ENCODE data around the gene KRTAP10-12.
"Not testable (repeated sequence)": the region's sequence is repeated elsewhere in the genome, so short reads cannot be mapped to it uniquely, and the experiment has no call there.

The KRTAP10-12 gene, protein sequence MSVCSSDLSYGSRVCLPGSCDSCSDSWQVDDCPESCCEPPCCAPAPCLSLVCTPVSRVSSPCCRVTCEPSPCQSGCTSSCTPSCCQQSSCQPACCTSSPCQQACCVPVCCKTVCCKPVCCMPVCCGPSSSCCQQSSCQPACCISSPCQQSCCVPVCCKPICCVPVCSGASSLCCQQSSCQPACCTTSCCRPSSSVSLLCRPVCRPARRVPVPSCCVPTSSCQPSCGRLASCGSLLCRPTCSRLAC

DNA sequence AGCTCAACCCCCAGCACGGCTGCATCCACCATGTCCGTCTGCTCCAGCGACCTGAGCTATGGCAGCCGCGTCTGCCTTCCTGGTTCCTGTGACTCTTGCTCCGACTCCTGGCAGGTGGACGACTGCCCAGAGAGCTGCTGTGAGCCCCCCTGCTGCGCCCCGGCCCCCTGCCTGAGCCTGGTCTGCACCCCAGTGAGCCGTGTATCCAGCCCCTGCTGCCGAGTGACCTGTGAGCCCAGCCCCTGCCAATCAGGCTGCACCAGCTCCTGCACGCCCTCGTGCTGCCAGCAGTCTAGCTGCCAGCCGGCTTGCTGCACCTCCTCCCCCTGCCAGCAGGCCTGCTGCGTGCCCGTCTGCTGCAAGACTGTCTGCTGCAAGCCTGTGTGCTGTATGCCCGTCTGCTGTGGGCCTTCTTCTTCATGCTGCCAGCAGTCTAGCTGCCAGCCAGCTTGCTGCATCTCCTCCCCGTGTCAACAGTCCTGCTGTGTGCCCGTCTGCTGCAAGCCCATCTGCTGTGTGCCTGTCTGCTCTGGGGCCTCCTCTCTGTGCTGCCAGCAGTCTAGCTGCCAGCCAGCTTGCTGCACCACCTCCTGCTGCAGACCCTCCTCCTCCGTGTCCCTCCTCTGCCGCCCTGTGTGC, at the start of gene KRTAP10-12:
TSS of gene KRTAP10-12 (plus strand) at position 1 of the 639 bp plus-strand sequence. CDS start at position 31, 30 bp downstream.
- not testable (repeated sequence) for DNase-seq

DNA sequence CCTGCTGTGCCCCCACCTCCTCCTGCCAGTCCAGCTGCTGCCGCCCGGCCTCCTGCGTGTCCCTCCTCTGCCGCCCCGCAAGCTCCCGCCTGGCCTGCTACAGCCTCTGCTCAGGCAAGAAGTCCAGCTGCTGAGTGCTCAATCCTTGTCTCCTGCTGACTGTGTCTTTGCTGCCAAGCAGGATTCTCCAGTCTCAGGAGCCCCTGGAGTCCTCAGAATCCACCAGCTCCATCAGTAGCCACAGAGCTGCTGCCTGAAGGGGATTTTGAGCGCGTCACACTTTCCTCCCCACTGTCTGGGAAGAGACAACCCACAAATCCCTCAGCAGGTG, 49.8 kb upstream of the KRTAP10-12 start:
- no peak for DNase-seq

DNA sequence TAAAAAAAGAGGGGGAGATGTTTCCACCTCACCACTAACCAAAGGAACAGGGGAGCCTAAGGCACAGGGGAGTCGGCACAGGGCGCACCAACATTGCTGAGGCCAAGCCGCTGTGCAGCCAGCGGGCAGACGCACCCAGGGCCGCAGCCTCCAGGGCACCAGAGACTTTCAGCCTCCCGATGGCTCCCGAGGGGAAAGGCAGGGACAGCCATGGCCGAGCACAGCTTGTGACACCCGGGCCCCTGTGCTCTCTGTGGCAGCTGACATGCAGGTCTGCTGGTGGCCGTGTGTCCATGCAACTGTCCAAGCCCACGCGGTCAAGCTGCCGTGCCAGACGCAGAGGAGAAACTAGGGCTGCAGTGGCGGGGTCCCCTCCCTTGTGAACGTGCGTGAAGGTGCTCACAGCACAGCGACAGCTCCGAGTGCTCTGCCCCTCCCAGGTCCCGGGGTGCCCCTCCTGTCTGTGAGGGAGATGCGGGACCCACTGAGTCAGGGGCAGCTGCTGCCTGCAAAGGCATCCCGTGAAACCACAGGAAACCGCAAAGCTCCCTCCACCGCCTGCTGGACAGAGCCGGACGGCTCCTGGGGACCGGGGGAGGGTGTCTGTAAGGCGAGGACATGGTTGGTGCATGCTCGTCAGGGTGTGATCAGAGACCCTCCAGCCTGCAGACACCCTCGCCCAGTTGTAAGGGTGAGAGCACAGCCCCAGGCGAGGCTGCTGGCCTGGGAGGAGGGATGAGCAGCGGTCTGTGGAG, 48.2 kb upstream of the KRTAP10-12 start:
- DNase-seq = no peak

DNA sequence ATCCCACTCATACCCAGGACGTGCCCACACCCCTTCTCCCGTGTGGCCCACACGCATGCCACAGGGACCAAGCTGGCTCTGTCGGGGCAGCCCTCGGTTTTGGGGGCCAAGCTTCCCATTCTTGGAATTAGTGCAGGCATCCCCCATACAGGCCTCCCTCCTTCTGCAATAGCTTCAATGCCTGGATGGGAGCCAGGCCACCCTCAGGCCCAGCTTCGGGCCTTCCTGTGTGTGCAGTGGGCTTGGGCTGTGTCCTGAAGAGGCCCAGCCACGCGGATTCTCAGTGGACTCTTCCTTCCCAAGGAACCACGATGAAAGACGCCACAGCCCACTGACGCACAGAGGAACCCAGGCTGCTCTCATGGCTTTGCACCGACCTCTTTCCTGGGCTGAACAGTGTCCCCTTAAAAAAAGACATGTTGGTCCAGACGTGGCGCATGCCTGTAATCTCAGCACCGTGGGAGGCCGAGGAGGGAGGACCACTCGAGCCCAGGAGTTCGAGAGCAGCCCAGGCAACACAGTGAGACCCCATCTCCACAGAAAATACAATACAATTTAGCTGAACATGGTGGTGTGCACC, 47.4 kb upstream of the KRTAP10-12 start:
- DNase-seq = no peak

DNA sequence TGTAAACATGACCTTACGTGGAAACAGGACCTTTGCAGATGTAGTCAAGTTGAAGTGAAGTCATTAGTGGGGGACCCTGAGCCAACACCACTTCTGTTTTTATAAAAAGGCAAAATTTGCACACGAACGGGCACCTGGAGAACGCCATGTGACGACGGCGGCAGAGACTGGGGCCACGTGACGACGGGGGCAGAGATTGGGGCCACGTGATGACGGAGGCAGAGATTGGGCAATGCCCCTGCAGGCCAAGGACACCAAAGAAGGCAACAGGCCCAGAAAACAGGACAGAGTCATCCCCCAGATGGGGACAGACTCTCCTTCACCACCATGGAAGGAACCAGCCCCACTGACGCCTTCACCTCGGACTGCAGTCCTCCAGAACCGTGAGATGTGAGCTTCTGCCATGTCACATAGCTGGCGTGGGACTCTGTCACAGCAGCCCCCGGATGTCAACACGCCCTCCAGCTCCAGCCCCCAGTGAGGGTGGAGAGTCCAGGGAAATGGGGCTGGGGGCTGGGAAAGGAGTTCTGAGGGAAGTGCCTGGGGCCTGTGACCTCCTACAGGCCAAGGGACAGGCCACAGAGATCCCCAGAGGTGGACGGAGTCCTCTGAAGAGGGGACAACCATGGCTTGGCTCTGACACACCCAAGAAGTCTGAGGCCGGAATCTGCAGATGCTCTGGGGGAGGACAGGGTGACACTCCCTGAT, 46.6 kb upstream of the KRTAP10-12 start:
- DNase-seq = no peak

DNA sequence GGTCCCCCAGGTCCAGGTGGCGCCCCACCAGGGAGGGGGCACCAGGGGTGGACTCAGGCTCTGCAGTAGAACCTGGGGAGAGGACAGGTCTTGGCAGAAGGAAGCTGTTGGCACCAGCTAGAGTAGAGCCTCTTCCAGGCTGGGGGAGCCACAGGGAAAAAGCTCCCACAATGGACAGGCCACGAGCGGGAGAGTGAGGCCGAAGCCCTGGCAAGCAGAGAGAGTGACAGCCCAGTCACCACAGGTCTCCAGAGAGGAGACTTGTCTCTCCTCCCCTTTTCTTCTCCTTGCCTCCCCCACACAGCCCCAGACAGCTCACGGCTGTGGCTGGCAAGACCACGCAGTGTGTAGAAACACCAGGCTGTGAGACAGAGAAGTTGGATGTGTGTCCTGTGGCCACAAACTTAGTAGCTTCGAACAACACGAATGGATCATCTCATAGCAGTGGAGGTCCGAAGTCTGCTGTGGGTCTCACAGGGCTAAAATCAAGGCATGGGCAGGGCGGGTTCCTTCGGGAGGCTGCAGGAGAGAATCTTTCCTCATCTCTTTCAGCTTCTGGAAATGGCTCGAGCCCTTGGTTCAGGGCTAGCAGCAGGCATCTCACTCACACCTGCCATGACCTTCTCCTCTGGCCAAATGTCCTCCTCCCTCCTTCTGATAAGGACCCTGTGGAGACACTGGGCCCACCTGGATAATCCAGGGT, 45.8 kb upstream of the KRTAP10-12 start:
- no peak for DNase-seq

DNA sequence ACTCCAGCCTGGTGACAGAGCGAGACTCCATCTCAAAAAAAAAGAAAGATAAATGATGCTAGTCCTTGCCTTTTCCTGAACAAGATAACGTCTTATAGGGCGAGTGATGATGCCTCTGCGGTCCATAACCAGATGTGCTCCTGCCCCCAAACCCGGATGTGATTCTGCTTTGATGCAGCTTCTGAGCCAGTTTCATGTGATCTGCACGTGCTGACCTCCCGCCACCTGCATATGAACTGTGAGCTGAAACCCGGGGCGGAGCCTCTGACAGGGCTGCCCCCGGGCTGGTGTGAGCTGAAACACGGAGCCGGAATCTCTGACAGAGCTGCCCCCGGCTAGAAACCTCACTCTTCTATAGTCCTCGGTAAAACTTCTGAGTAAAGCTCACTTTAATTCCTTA, 43.8 kb upstream of the KRTAP10-12 start:
- no peak for DNase-seq

DNA sequence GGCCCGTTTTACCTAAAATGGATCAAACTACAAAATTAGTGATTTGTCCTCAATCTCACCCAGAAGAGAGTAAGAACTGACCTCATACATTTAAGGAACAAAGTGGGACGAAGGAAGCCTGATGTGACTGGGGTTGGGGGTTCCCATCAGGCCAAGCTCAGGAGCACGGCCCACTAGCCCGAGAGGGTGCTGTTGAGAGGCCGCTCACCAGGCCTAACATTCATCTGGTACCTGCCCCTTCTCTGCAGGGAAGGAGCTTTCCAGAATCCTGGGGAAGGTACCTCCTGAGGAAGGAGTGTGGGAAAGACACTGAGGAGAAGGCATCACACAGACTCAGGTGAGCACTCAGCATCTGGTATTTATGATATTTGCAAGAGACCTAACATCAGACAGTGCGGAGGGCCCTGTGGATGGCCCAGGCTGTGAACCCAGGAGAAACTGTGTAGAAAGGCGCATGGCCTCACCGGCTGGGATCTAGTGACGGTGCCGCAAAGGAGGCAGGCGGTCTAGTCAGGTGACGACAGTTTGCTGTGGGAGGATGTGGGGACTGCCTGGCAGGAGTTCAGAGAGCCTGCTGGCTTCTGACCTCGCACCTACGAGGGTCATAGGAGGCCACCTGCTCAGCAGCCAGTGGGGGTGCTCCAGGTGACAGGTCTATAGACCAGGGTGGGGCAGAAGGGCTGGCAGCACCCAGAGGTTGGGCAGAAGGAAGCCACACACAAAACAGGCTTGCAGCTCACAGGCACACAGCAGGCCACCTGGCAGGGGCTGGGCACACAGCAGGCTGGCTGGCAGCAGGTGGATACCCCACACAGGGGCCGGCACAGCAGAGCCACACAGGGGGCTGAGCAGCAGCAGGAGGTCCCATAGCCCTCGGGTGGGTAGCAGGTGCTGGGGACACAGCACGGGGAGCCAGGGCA, 43.1 kb upstream of the KRTAP10-12 start:
- no peak for DNase-seq

DNA sequence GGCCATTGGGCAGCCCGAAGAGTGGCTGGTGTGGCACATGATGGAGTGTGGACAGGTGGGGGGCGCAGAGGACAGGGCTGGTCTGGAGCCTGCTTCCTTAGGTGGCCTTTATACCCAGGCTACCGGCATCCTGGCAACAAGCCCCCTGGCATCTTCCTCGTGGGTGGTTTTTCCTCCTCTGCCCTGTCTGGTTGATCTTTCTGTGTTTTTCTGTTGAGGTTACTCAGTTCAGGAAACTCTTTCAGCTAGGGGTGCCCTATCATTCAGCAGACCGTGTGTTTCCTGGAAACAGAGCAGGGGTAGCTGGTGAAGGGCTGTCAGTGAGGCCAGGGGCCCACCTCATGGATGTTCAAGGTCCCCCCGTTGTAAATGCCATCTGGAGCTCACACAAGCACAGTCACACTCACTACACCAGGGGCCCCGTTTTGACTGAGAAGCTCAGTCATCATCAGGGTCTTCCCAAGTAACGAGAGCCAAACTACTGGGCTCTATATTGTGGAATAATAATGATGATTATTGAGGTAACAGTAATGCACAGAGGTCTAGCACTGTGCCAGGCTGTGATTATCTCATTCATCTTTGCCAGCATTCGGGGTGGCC, 42.3 kb upstream of the KRTAP10-12 start, which contains the start of gene KRTAP12-4:
TSS of gene KRTAP12-4 (minus strand) at position 84 of the 600 bp plus-strand sequence. CDS start at position 39, 45 bp downstream.
- no peak for DNase-seq

DNA sequence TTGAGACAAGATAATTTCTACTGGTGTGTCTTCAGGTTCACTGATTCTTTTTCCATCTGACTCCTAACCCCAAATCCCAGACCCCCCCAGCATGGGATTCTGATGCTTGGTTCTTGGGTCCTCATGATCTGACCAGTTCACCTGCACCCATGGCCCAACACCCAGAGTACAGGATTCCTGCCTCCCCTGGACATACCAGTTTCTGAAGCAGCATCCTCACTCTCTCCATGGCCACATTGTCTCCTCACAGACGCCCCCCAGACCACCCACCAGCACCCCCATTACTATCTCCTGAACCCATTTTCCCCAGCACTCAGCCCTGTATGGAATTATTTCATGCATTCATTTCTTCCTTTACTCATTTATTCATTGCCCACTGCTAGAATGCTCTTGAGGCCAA, 40.1 kb upstream of the KRTAP10-12 start:
- DNase-seq = no peak

DNA sequence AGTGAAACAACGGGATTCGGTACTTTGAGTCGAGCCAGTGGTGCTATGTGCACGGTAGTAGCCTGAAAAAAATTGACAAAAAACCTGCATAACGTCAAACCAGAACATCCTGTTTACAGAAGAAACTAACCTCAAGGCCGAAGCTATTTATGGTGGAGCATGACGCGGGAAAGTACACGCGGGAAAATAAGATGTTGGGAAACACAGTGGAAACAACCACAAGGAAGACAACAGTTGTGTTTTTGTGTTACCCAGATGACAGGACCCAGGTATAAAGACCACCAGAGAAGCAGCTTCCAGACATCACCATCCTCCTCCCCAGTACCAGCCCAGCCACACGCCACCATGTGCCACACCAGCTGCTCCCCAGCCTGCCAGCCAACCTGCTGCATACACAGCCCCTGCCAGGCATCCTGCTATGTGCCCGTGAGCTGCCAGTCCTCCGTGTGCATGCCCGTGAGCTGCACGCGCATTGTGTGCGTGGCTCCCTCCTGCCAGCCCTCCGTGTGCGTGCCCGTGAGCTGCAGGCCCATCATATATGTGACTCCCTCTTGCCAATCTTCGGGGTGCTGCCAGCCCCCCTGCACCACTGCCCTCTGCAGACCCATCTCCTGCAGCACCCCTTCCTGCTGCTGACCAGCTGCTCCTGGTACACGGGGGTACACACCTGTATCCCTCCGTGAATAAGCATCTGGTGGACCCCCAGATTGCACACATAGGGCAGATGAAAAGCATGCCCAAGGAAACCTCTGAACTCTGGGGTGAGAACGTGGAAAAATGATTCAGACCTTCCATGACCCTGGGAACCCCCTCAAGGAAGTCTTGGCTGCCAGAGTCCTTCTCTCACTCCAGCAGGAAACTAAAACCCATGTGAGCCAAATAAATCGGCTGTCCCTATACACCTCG, 39.1 kb upstream of the KRTAP10-12 start, which contains the start of gene KRTAP12-3:
TSS of gene KRTAP12-3 (plus strand) at position 298 of the 906 bp plus-strand sequence. CDS start at position 346, 48 bp downstream.
- DNase-seq = no peak

DNA sequence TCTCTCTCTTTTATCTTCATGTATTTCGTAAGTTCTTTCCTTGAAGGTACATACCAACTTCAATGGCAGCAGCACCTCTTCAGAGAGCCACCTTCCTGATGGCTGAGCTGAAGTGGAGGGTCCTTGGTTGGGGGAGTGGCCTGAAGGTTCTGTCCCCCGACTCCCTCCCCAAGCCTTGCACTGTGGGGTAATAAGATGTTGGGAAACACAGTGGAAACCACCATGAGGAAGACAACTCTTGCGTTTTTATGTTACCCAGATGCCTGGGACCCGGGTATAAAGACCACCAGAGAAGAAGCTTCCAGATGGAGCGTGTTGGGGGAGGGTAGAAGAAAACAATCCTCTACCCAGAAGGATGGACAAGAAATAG, 38.4 kb upstream of the KRTAP10-12 start:
- DNase-seq = no peak

DNA sequence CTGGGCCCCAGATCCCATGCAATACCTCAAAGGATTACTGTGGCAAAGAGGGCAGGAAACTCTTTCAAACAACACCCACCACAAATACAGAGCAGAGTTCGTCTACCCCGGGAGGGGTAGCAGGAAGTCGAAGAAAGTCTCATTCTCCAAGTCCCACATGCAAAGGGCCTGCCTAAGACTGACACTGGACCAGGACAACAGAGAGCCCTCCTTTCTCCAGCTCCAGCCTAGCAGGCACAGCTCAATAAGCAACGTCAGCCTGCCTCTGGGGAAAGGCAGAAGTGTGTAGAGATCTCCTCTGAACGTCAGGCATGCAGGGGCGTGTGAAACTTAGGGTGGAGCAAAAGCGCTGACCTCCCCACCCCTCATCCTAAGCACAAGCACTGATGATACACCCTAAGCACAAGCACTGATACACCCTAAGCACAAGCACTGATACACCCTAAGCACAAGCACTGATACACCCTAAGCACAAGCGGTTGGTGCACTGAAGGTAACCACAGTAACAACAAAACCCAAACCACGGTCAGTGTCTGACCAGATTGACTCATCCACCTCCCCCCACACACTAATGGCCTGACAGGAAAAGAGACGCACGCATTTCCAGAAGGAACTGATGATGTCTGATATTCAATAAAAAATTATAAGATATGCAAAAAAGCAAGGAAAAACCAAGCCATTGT, 37.9 kb upstream of the KRTAP10-12 start:
- DNase-seq = no peak

DNA sequence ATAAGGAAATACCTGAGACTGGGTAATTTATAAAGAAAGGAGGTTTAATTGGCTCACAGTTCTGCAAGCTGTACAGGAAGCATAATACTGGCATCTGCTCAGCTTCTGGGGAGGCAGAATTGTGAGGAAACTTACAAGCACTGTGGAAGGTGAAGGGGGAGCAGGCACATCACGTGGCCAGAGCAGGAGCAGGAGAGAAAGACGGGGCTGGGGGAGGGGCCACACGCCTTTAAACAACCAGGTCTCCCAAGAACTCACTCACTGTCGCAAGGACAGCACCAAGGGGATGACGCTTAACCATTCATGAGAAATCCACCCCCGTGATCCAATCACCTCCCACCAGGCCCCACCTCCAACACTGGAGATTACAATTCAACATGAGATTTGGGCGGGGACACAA, 35.4 kb upstream of the KRTAP10-12 start:
- not testable (repeated sequence) for DNase-seq

DNA sequence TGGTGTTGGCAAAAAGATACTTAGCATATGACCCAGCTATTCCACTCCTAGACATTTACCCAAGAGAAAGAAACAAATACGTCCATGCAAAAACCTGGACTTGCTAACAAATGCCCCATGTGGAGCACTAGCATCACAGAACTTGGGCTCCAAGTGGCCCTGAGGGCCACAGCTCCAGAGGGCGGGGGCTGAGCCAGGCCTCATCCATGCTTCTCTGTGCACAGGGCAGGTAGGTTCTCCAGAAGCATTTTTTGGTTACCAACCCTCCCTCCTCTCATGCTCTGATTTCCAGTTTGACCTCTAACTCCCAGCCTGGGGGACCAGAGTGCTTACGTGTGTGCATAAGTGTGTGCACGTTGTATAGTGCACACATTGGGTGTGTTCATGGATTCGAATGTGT, 32.3 kb upstream of the KRTAP10-12 start:
- DNase-seq = no peak

DNA sequence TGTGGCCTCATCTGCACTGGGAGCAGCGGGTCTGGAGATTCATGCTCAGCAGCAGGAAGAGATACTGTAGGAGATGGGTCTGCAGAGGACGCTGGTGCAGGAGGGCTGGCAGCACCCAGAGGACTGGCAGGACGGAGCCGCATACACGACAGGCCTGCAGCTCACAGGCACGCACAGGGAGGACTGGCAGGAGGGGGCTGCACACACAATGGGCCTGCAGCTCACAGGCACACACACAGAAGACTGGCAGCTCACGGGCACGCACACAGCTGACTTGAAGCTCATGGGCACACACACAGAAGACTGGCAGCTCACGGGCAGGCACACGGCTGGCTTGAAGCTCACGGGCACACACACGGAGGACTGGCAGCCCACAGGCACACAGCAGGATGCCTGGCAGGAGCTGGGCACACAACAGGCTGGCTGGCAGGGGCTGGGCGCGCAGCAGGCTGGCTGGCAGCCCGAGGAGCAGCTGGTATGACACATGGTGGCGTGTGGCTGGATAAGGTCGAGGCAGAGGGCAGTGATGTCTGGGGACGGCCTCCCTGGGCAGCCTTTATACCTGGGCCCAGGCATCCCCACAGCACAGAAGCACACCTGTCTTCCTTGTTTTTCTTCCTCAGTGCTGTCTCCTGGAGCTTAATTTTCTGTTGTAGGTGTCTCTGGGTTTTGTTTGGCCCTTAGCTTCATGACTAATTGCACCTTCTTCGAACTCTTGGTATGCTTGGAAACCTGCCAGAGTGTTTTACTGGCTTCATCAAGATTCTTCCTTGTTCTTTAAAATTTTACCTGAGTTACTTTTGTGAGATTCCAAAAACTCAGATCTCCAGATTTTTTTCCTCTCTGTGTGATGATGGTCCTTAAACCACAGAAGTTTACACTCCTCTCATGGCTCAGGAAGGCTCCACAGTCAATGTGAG, 30.3 kb upstream of the KRTAP10-12 start, which contains the start of gene KRTAP12-2:
TSS of gene KRTAP12-2 (minus strand) at position 527 of the 920 bp plus-strand sequence. CDS start at position 486, 41 bp downstream.
- DNase-seq = no peak

DNA sequence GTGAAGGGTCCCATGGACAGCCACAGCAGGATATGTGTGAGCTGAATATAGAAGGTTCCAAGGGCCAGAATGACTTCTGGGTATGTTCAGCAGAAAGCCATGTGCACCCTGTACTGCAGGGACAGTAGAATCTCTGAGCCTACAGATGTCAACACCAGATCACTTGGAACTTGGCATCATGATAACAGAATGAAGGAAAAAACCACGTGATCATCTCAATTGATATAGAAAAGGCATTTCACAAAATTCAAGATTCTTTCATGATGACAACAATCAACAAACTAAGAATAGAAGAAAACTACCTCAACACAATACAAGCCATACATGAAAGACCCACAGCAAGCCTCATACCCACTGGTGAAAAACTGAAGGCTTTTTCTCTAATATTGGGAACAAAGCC, 29.4 kb upstream of the KRTAP10-12 start:
- DNase-seq = no peak

Measured in NCI-H510A treated with DMSO at 0.1 percent for 48 hours (cell line).